NK-92 (cell line): ENCODE measurements around the gene LHB.
"Not testable (repeated sequence)": the region's sequence is repeated elsewhere in the genome, so short reads cannot be mapped to it uniquely, and the experiment has no call there.

Source experiments
- DNase-seq: peaks from one replicate; lab custom pipeline; 2025; ENCODE audit not compliant: unreplicated experiment; lab: John Stamatoyannopoulos, UW

The LHB gene

GRCh38 chr19:49017041-49017665 is at the start of gene LHB:
LHB (minus strand) TSS chr19:49017091; CDS start chr19:49017081, 10 bp downstream.
- no peak for DNase-seq

- no peak for DNase-seq
These were observed 49.1 kb upstream of the LHB start for GRCh38 chr19:49065905-49066512.

- DNase-seq = no peak
These were observed 48.1 kb upstream of the LHB start, which contains the start of gene NTF4 for GRCh38 chr19:49064768-49065611. NTF4 (minus strand) TSS chr19:49064818; CDS start chr19:49061997, 2,821 bp downstream.

GRCh38 chr19:49064029-49064629 is 47.2 kb upstream of the LHB start:
- no peak for DNase-seq

GRCh38 chr19:49061445-49061844 is 44.6 kb upstream of the LHB start:
- DNase-seq = no peak

GRCh38 chr19:49061000-49061399 is 44.1 kb upstream of the LHB start:
- DNase-seq = no peak

- DNase-seq = no peak
These were observed 42.2 kb upstream of the LHB start for GRCh38 chr19:49059053-49059452.

- no peak for DNase-seq
These were observed 41.7 kb upstream of the LHB start for GRCh38 chr19:49058562-49058961.

GRCh38 chr19:49057636-49058234 is 40.8 kb upstream of the LHB start, which contains the start of gene CGB7:
CGB7 (minus strand) TSS chr19:49057749; CDS start chr19:49055375, 2,374 bp downstream.
- no peak for DNase-seq

- DNase-seq = not testable (repeated sequence)
These were observed 40.2 kb upstream of the LHB start for GRCh38 chr19:49056902-49057596.

GRCh38 chr19:49056101-49056901 is 39.4 kb upstream of the LHB start:
- no peak for DNase-seq

- DNase-seq = not testable (repeated sequence)
These were observed 33.6 kb upstream of the LHB start for GRCh38 chr19:49050376-49051033.

- DNase-seq = not testable (repeated sequence)
These were observed 32.9 kb upstream of the LHB start for GRCh38 chr19:49049834-49050233.

GRCh38 chr19:49049011-49049410 is 32.1 kb upstream of the LHB start, which contains the start of gene CGB8:
CGB8 (minus strand) TSS chr19:49049111; CDS start chr19:49048739, 372 bp downstream.
- not testable (repeated sequence) for DNase-seq

GRCh38 chr19:49043548-49043947 is 26.7 kb upstream of the LHB start, which contains the start of gene CGB5:
CGB5 (plus strand) TSS chr19:49043848; CDS start chr19:49044210, 362 bp downstream.
- not testable (repeated sequence) for DNase-seq

GRCh38 chr19:49042666-49043065 is 25.8 kb upstream of the LHB start:
- not testable (repeated sequence) for DNase-seq

GRCh38 chr19:49042177-49042576 is 25.3 kb upstream of the LHB start:
- no peak for DNase-seq

GRCh38 chr19:49039736-49040135 is 22.8 kb upstream of the LHB start:
- not testable (repeated sequence) for DNase-seq
